GM21723 (cell line): ENCODE results near the gene CHRNG.
"Not testable (repeated sequence)": the region's sequence is repeated elsewhere in the genome, so short reads cannot be mapped to it uniquely, and the experiment has no call there.

ENCODE experiments used
- ATAC-seq: cut with Tn5 transposase; IDR thresholded peaks from one replicate; pipeline ENCODE4 v1.9.1; 2021; ENCODE audit warnings: mild to moderate bottlenecking, moderate library complexity; ENCODE audit not compliant: unreplicated experiment

Gene CHRNG

DNA sequence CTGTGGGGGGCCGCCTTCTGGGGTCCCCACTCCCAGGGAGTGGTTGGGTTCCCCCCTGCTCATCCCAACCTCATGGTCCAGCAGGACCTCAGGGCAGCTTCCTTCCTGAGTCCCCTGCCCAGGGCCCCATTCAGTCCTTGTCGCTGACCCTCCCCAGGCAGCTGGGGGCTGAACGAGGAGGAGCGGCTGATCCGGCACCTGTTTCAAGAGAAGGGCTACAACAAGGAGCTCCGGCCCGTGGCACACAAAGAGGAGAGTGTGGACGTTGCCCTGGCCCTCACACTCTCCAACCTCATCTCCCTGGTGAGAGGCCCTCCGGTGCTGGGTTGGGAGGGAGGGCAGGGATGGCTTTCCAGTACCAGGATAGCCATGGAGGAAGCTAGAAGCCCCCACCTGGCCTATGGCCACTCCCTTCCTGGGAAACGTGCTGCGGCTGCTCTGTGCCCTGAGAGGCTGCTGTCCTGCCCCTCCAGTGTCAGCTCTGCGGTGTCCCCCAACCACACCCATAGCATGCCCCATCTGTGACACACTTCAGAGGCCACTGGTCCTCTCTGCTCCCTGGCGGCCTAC is 13.0 kb upstream of the CHRNG start:
- no peak for ATAC-seq

DNA sequence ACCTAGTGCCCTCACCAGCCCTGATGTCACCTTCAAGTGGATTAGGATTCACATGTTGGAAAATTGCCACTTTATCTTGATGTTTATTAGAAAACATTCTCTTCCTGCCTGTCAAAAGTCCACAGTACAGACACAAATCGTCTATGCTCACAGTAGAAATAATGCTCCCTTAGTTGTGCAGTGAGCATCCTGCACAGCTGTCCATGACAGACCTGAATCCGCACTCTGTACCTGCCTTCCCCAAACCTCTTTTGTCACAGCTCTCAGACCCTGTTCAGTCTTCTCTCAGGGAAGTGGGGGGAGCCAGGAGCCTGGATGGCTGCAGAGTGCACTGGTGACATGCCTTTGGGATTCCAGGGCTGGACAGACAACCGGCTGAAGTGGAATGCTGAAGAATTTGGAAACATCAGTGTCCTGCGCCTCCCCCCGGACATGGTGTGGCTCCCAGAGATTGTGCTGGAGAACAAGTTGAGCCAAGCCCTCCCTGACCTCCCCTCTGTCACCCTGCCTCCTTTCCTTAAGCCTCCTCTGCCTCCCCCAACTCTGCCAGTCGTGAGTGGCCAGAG is 11.5 kb upstream of the CHRNG start:
- no peak for ATAC-seq

DNA sequence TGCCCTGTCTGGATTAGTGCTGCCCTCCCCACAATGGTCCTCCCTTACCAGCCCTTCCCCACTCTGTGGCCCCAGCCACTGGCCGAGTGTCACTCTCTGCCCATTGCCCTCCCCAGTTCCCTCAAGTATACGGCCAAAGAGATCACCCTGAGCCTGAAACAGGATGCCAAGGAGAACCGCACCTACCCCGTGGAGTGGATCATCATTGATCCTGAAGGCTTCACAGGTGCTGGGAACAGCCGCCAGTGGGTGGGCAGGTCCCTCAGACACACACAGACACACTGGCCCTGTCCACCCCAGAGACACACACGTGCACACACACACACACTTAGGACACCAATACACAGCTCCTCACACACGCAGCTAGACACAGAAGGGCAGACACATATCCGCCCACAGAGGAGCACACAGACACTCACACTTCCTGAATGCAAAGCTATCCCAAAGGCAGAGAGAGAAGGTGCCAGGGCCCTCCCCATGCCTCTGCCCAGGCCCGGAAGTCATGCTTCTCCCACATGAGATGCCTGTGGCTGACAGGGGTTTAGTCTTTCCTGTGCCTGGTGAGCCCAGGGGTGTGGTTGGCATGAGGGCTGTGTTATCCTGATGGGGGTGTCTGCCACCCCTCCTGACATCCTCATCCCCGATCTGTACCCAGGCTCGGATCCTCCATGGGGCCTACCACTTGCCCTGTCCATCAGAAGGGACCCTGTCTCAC is 10.6 kb upstream of the CHRNG start:
- no peak for ATAC-seq

DNA sequence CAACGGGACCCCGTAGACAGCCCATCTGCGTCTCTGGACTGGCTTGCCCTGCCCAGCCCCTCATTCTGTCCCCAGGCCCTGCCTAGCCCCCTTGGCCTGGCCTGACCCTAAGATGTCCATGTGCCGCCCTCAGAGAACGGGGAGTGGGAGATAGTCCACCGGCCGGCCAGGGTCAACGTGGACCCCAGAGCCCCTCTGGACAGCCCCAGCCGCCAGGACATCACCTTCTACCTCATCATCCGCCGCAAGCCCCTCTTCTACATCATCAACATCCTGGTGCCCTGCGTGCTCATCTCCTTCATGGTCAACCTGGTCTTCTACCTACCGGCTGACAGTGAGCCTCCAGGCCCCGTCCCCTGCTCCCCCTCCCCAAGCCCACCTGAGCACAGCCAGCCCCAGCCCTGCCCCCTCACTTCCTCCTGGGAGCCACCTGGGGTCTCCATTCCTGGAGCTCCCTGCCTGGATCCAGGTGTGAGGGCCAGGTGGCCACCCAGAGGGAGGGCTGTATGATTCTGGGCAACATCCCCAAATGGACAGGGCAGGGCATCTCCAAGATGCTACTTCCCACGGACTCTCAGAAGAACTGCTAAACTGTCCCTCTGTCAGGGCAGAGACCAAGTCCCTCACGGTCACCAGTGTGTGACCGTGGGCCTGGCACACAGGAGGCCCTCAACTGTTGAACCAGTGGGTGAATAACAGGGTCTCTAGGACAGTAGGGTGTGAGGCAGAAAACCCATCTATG is 9.5 kb upstream of the CHRNG start:
- no peak for ATAC-seq

DNA sequence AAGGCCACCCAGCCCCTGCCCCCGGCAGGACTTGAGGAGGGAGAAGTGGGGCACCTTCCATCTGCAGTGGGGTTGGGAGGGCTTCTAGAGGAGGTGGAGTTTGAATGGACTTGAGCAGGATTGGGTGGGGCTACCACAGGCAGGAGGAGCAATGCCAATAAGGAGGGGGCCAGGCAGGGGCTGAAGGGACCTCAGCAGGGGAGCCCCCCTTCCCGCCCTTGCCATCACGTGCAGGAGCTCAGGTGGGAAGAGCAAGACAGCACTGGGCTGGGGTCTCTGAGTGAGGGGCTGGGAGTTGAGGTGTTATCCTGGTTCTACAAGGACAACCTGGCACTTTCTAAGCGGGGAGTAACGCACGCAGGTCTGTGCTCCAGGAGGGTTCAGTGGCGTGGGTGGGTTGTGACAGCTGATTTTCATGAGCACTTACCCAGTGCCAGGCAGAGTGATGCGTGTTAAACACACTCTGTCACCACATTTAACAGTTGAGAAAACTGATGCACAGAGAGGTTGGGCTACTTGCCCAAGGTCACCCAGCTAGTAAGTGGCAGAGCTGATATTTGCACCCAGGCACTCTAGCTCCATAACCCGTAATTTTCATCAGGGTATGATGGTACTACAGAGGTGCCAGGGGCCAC is 8.7 kb upstream of the CHRNG start:
- no peak for ATAC-seq

DNA sequence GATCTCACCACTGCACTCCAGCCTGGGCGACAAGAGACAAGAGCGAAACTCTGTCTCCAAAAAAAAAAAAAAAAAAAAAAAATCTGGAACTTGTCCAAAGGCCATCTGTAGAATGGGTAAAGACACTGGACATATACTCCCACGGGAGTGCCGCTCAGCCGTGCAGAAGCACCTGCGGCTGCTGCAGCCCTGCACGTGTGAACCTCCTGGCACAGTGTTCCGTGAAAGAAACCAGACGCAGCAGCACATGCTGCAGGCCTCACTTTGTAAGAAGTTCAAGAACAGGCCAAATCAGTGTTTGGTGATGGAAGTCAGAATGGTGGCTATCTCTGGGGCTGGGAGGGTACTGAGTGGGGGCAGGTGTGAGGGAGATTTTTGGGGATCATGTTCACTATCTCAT is 7.1 kb upstream of the CHRNG start:
- no peak for ATAC-seq

DNA sequence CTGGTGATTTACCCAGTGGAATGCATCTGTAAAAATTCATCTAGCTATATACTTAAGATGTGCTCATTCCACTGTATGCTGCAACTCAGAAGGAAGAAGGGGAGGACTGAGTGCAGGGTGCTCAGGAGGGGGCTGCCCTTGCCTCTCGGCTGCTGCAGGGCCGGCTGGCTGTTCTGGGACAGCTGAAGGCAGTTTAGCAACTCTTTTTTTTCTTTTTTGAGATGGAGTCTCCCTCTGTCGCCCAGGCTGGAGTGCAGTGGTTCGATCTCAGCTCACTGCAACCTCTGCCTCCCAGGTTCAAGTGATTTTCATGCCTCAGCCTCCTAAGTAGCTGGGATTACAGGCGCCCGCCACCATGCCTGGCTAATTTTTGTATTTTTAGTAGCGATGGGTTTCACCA is 6.7 kb upstream of the CHRNG start:
- not testable (repeated sequence) for ATAC-seq

DNA sequence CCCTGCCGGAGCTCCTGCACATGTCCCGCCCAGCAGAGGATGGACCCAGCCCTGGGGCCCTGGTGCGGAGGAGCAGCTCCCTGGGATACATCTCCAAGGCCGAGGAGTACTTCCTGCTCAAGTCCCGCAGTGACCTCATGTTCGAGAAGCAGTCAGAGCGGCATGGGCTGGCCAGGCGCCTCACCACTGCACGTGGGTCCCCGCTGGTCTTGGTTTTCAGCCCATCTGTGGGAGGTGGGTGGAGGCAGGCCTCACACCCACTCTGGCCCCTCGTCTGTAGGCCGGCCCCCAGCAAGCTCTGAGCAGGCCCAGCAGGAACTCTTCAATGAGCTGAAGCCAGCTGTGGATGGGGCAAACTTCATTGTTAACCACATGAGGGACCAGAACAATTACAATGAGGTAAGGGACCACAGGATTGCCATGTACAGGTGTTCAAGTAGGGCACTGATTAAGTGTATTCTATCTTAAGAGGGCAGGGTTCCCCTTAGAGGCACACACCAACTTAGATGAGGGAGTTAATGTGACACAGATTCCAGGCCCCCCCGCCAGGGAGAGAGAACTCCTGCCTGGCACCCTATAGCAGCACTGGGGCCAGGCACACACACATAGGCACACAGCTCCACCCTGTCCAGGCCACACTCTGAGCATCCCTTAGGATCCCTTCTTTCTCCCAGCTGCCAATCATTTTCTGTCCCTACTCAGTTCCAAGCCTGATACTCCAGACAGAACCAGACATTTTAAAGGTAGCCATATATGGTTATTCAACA is 5.4 kb upstream of the CHRNG start:
- ATAC-seq: no peak

DNA sequence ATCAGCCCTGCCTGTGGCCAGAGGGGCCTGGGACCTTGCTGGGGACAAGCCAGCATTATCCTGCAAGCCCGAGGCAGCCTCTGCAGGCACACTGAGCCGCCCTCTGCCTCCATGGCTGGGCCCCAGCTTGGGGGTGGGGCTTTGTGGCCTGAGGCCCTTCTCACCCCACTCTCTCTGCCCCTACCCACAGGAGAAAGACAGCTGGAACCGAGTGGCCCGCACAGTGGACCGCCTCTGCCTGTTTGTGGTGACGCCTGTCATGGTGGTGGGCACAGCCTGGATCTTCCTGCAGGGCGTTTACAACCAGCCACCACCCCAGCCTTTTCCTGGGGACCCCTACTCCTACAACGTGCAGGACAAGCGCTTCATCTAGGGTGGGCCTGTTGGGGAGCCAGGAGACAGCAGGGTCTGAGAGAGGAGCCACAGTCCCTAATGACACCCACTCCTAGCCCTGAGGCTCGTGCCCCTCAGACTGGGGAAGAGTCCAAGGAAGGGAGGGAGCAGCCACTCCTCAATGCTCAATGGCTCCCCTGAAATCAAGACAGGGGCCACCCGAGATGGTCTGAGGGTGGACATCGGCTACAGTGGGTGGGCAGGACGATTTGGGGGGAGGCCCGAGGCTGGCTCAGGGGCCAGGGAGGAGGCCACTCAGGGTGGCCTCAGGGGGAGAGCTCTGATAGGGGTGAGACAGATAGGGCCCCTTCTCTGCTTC is 4.4 kb upstream of the CHRNG start:
- ATAC-seq: no peak

DNA sequence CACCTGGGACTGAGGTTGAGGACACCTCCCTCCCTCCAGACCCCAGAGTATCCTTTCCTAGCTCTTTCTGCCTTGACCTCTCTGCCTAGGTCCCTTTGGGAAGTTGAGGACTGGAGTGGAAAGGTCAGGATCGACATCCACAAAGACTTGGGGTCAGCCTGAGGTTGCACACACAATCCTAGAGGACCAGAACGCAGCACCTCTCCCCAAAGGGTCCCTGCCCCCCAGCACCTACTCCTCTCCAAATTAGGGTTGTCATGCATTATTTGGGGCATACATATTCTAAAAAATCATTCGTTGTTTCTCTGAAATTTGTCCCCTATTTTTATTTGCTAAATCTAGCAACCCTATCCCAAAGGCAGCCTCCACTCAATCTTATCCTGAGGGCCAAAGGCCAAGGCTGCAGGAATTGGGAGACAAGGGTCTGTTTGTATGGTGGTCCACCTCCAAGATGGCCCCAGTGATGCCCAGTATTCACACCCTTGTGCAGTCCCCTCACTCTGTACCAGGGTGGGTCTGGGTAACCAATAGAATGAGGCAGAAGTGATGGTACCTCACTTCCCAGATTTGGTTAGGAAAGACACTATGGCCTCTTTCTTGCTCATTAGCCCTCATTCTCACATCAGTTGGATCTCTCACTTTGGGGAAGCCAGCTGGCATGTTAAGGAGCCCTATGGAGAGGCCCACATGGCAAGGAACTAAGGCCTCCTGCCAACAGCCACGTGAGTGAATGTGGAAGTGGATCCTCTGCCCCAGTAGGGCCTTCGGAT is 3.5 kb upstream of the CHRNG start:
- ATAC-seq: no peak

DNA sequence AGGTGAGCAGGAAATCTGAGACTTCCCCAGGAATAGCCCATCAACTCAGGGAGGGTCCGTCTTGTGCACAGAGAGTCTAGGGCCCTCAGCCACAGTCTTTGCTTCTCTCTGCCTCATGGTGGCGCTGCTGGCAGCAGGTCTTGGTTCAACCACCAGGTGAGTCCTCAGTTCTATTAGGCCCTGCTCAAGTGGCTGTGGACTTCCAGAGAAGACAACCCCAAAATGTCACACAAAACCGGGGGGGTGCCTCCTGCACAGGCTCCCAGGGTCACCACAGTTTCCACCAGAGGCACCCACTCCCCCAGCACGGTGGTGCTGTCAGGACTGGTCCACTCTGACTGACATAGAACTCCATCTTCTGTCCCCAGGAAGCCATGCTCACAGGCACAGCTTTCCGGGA is 2.4 kb upstream of the CHRNG start:
- ATAC-seq: no peak

DNA sequence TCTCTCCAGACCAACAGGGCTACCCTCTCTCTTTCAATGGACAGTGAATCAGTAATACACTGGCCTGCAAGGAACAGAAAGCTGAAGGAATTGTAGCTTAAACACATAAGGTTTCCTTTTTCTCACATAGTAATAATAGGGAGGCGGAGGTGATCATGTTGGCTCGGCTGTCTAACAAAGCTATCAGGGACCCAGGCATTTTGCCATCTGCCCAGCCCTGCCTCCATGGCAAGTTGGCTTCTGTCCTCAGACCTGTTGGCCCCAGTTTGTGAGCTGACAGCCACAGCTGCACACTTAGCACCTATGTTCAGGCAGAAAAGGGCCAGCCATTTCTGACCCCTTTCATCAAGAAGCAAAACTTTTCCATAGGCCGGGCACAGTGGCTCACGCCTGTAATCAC is 2.0 kb upstream of the CHRNG start:
- ATAC-seq: no peak

DNA sequence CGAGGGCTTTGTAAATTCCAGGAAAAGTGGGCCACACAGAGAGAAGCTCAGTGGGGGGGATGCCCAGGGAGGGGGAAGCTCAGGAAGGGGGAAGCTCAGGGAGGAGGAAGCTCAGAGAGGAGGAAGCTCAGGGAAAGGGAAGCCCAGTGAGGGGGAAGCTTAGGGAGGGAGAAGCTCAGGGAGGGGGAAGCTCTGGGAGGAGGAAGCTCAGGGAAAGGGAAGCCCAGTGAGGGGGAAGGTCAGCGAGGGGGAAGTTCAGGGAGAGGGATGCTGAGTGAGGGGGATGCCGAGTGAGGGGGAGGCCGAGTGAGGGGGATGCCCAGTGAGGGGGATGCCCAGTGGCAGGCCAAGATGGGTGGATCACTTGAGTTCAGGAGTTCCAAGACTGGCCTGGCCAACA is 821 bp upstream of the CHRNG start:
- no peak for ATAC-seq

DNA sequence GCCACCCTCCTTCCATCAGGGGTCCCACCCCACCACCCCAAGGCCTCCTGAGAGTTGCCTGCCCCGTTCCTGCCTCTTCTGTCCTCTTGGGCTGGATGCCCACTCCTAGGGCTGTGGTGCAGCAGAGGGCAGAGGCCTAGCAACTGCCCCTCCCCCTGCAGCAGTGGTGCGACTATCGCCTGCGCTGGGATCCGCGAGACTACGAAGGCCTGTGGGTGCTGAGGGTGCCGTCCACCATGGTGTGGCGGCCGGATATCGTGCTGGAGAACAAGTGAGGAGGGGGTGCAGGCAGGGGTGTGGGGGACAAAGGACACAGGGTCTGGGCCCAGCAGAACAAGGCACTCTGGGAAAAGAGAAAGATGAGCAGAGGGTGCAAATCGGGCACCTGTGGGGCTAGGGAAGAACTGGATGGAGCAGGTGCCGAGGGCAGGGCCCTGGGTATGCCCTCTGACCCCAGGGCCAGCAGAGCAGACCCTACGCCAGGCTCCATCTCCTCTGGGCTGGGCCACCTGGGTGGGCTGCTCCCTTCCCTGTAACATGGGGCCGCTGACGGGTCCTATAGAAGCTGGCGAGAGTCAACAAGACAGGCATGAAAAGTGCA is 1.0 kb downstream of the CHRNG start:
- ATAC-seq: no peak

DNA sequence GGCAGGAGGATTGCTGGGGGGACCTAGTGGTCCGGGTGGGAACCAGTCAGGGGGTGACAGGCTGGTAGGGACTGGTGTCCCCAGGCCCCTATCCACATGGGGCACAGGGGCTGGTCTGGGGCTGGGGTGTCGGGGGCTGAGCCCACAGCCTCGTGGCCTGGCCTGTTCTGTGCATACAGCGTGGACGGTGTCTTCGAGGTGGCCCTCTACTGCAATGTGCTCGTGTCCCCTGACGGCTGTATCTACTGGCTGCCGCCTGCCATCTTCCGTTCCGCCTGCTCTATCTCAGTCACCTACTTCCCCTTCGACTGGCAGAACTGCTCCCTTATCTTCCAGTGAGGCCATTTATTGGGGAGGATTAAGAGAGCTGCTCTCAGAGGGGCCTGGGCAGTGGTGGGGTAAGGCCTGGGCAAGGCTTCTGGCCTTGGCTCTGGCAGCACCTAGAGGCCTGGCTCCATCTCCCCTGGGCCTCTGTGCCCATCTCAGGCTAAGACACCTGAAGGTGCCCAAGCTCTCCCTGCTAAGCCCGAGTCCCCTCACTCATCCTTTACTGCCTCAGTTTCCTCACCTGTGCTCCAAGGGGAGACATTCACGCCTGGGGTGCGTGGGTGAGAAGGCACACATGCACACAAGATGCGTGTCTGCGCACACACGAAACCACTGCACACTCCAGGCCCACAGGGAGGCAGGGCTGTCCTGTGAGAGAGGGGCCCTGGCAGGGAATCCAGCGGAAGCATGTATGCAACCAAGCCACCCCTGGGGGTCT is 1.9 kb downstream of the CHRNG start:
- no peak for ATAC-seq

DNA sequence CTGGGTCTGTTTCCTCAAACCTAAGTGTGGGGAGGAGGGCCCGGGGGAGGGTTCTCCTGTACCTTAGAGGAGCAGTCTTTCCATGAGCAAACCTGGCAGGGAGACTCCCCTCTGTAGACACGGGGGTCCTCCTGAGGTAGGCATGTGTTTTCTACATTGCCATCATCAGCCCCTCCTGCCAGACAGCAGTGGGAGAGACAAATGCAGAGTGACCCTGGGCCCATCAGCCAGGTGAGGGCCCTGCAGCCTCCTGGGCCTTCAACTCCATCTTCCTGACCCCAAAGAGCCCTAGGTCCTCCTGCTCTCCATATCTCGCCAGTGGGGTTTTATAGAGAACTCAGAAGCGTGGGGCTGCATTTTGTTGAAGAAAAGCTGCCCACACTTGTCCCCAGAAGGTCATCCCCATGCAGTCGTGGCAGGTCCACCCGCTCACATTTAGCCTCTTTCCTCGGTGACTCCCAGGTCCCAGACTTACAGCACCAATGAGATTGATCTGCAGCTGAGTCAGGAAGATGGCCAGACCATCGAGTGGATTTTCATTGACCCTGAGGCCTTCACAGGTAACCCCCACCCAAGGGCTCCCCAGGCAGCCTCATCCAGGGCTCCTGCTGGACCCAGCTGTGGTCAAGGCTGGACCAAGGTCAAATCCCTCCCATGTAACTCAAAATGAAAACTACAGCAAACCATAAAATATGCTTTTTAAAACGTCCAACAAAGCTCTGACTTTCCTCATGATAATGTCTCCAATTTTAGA is 2.6 kb downstream of the CHRNG start:
- no peak for ATAC-seq

DNA sequence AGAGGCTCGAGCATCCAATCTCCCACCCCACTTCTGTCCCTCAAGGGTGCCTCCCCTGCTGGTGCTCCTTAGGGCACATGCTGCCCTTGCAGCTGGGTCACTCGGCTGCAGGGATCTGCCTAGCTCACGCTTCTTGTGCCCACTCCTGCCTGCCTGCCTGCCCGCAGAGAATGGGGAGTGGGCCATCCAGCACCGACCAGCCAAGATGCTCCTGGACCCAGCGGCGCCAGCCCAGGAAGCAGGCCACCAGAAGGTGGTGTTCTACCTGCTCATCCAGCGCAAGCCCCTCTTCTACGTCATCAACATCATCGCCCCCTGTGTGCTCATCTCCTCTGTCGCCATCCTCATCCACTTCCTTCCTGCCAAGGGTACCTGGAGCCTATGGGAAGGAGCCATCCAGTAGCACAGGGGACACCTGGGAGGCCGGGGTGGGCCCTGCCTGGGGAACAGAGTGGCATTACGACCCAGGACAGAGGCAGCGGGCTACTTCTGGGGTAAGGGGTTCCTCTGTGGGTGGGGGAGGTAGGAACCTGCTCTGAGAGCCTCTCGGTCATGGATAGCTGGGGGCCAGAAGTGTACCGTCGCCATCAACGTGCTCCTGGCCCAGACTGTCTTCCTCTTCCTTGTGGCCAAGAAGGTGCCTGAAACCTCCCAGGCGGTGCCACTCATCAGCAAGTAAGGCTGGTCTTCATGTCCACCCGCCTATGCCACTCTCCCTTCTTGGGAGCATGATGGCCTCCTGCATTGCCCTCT is 3.4 kb downstream of the CHRNG start:
- no peak for ATAC-seq
